Measurements from ENCODE around the gene SERPINF2.

DNA sequence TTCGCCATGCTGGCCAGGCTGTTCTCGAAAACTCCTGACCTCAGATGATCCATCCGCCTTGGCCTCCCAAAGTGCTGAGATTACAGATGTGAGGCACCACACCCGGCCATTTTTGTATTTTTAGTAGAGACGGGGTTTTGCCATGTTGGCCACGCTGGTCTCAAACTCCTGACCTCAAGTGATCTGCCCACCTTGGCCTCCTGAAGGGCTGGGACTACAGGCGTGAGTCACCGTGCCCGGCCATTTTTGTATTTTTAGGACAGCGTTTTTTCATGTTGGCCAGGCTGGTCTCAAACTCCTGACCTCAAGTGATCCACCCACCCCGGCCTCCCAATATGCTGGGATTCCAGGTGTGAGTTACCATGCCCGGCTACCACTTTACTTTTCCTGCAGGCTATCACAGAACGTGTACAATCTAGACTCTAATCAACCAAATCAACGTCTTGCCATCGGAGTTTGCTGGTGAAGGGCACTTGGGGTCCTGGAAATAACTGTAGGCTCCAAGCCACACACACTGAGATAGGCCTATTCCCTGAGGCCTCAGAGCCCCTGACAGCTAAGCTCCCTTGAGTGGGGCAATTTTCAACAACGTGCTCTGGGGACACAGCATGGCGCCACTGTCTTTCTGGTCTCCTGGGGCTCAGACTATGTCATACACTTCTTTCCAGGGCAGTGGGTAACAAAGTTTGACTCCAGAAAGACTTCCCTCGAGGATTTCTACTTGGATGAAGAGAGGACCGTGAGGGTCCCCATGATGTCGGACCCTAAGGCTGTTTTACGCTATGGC lies 31.9 kb downstream of the SERPINF2 start:
- no peak for TF ChIP-seq POLR2A (IDR thresholded peaks at IDR 0.05)
- no peak for TF ChIP-seq CTCF (IDR thresholded peaks at IDR 0.05 in 8 of 11, conservative IDR thresholded peaks at IDR 0.05 in 3 of 11)
- no peak for TF ChIP-seq POLR2AphosphoS5 (IDR thresholded peaks at IDR 0.05)

Measured in spleen (tissue), 7 donors.